GM23248 (cell line): ENCODE data around the gene USP25. TPM values are rescaled to one million over a fixed set of nuclear protein-coding genes. Genes with fewer than 3 reads are reported as not detected.

ENCODE experiments used
- DNase-seq: peaks from one replicate; pipeline ENCODE4 v3.0.0-alpha.2; 2015
- H2AFZ ChIP-seq: fragments of 200-600 bp; sonication (generic); 2 replicates; pipeline ENCODE4 v1.6.1; 2016; ENCODE audit warnings: antibody characterized with exemption
- H3F3A ChIP-seq: fragments of 200-600 bp; sonication (generic); 2 replicates; pipeline ENCODE4 v1.6.1; 2016; ENCODE audit warnings: mild to moderate bottlenecking, antibody characterized with exemption, mixed run types; ENCODE audit not compliant: insufficient read depth
- H3K27ac ChIP-seq: fragments of 200-600 bp; sonication (generic); 2 replicates; pipeline ENCODE4 v1.5.1; 2016; ENCODE audit warnings: mild to moderate bottlenecking
- H3K27me3 ChIP-seq: fragments of 200-600 bp; sonication (generic); replicated peaks from 2 replicates; pipeline ENCODE4 v1.6.1; 2016; ENCODE audit warnings: mild to moderate bottlenecking; ENCODE audit not compliant: insufficient read depth
- H3K36me3 ChIP-seq: fragments of 200-600 bp; sonication (generic); 2 replicates; pipeline ENCODE4 v1.6.1; 2016; ENCODE audit warnings: low read depth, mild to moderate bottlenecking
- H3K4me1 ChIP-seq: fragments of 200-600 bp; sonication (generic); 2 replicates; pipeline ENCODE4 v1.6.1; 2016; ENCODE audit warnings: mild to moderate bottlenecking; ENCODE audit not compliant: insufficient read depth
- H3K4me2 ChIP-seq: fragments of 200-600 bp; sonication (generic); one replicate; pipeline ENCODE4 v1.6.1; 2016; ENCODE audit warnings: mild to moderate bottlenecking; ENCODE audit not compliant: unreplicated experiment
- H3K4me3 ChIP-seq: fragments of 200-600 bp; sonication (generic); 2 replicates; pipeline ENCODE4 v1.5.1; 2016; ENCODE audit warnings: mild to moderate bottlenecking
- H3K79me2 ChIP-seq: fragments of 200-600 bp; sonication (generic); 2 replicates; pipeline ENCODE4 v1.6.1; 2016; ENCODE audit warnings: mild to moderate bottlenecking; ENCODE audit not compliant: insufficient read depth
- H3K9ac ChIP-seq: fragments of 200-600 bp; sonication (generic); 2 replicates; pipeline ENCODE4 v1.6.1; 2016; ENCODE audit warnings: mild to moderate bottlenecking
- H3K9me2 ChIP-seq: fragments of 200-600 bp; sonication (generic); 2 replicates; pipeline ENCODE4 v1.6.1; 2016; ENCODE audit warnings: mixed run types, mild to moderate bottlenecking, moderate library complexity; ENCODE audit not compliant: insufficient read depth
- H3K9me3 ChIP-seq: fragments of 200-600 bp; sonication (generic); one replicate; pipeline ENCODE4 v1.6.1; 2017; ENCODE audit warnings: low read depth
- H4K20me1 ChIP-seq: fragments of 200-600 bp; sonication (generic); 2 replicates; pipeline ENCODE4 v1.6.0; 2016; ENCODE audit not compliant: insufficient read depth
- EZH2 ChIP-seq: fragments of 200-600 bp; sonication (generic); IDR thresholded peaks from 2 replicates; pipeline ENCODE4 v1.6.1; 2018; ENCODE audit warnings: antibody characterized with exemption, mild to moderate bottlenecking; ENCODE audit not compliant: insufficient read depth, poor library complexity, severe bottlenecking
- EZH2phosphoT487 ChIP-seq: fragments of 200-600 bp; sonication (generic); IDR thresholded peaks from 2 replicates; pipeline ENCODE4 v1.6.1; 2018; ENCODE audit warnings: antibody characterized with exemption, moderate library complexity, mild to moderate bottlenecking, low read depth; ENCODE audit not compliant: insufficient read depth
- whole genome bisulfite sequencing, 2 experiments: methylation state at CpG; one replicate each; pipeline ENCODE4 v1.1.6; 2015 to 2017; ENCODE audit warnings: low lambda C conversion rate in 2 of 2, low coverage in 1 of 2; ENCODE audit errors: missing lambda C conversion rate in 2 of 2; 5-methylcytosine and 5-hydroxymethylcytosine counted together
- in situ Hi-C: fragments of 300-500 bp; cut with MboI; formaldehyde crosslinking; loops from 2 replicates; pipeline ENCODE4 v1.15.0; 2020
- polyA plus RNA-seq: library from polyadenylated mRNA; unstranded; fragments of >200 nt; fragmentation: Nextera tagmentation; extraction: Ambion mirVana; gene quantifications from 2 replicates; pipeline ENCODE4 v1.2.1, GENCODE V29; 2016
- total RNA-seq: library from RNA; depleted of rRNA; stranded (reverse); fragments of >200 nt; shearing (Covaris generic); gene quantifications from 2 replicates; pipeline ENCODE4 v1.2.3, GENCODE V29; 2014

Gene USP25
- total and polyA plus RNA-seq, 2 experiments from 2014 or later: 5.8 to 41.5 TPM

GRCh38 chr21:15751037-15751436, 21.3 kb downstream of the USP25 start:
- Histone ChIP-seq H3K27ac (no peak overlapping the region), H2AFZ (no peak overlapping the region), H3K4me3 (no peak overlapping the region), H3K9ac (no peak overlapping the region), H3K4me1 (peaks cover 14% of the 10 kb centered on the region), H3K27me3 (no peaks in the 10 kb centered on the region), H3K9me2 (no peaks in the 10 kb centered on the region), H4K20me1 (peaks cover 33% of the 10 kb centered on the region), H3K79me2 (peaks cover 100% of the 10 kb centered on the region), H3F3A (peaks cover 23% of the 10 kb centered on the region; the same call in 1 of the 2 replicates), H3K9me3 (no peaks in the 10 kb centered on the region), H3K4me2 (no peak overlapping the region), H3K36me3 (no peaks in the 10 kb centered on the region)
- TF ChIP-seq EZH2 (no peak), EZH2phosphoT487 (no peak)
- 97 to 100% methylated on average over 1 of the region's 1 CpG for WGBS, 2 experiments
- DNase-seq: no peak
- in situ Hi-C loops: no loop called here

- Histone ChIP-seq H3F3A (peaks cover 23% of the 10 kb centered on the region; the same call in 1 of the 2 replicates), H3K36me3 (no peaks in the 10 kb centered on the region), H3K4me1 (peaks cover 14% of the 10 kb centered on the region), H3K9ac (no peak overlapping the region), H3K27me3 (no peaks in the 10 kb centered on the region), H3K27ac (no peak overlapping the region), H3K4me3 (no peak overlapping the region), H3K9me2 (no peaks in the 10 kb centered on the region), H3K9me3 (no peaks in the 10 kb centered on the region), H3K79me2 (peaks cover 100% of the 10 kb centered on the region), H2AFZ (no peak overlapping the region), H4K20me1 (peaks cover 35% of the 10 kb centered on the region), H3K4me2 (no peak overlapping the region)
- TF ChIP-seq EZH2phosphoT487 (no peak), EZH2 (no peak)
- in situ Hi-C loops: no loop called here
- DNase-seq: no peak
Measured at GRCh38 chr21:15751546-15751945, 21.8 kb downstream of the USP25 start.

- no peaks in the 10 kb centered on the region for H3K9me2 ChIP-seq
- H4K20me1 ChIP-seq: peaks cover 35% of the 10 kb centered on the region
- H3K79me2 ChIP-seq: peaks cover 100% of the 10 kb centered on the region
- H3K27ac ChIP-seq: no peak overlapping the region
- H2AFZ ChIP-seq: no peak overlapping the region
- no peaks in the 10 kb centered on the region for H3K36me3 ChIP-seq
- no peak for TF ChIP-seq EZH2
- TF ChIP-seq EZH2phosphoT487: no peak
- H3K27me3 ChIP-seq: no peaks in the 10 kb centered on the region
- H3F3A ChIP-seq: peaks cover 23% of the 10 kb centered on the region; the same call in 1 of the 2 replicates
- no peak overlapping the region for H3K4me2 ChIP-seq
- H3K4me1 ChIP-seq: peaks cover 14% of the 10 kb centered on the region
- no peak for DNase-seq
- WGBS, 2 experiments: 96% methylated on average over 3 of the region's 3 CpGs
- no peak overlapping the region for H3K4me3 ChIP-seq
- no peak overlapping the region for H3K9ac ChIP-seq
- no peaks in the 10 kb centered on the region for H3K9me3 ChIP-seq
- in situ Hi-C loops: no loop called here
Measured at GRCh38 chr21:15752763-15753407, 23.1 kb downstream of the USP25 start.

GRCh38 chr21:15753741-15754140, 24.0 kb downstream of the USP25 start:
- WGBS, 2 experiments: 100% methylated on average over 1 of the region's 1 CpG
- TF ChIP-seq EZH2phosphoT487: no peak
- TF ChIP-seq EZH2: no peak
- peaks cover 14% of the 10 kb centered on the region for H3K4me1 ChIP-seq
- in situ Hi-C loops: no loop called here
- DNase-seq: no peak
- H2AFZ ChIP-seq: no peak overlapping the region
- peaks cover 100% of the 10 kb centered on the region for H3K79me2 ChIP-seq
- no peak overlapping the region for H3K27ac ChIP-seq
- peaks cover 23% of the 10 kb centered on the region; the same call in 1 of the 2 replicates for H3F3A ChIP-seq
- no peak overlapping the region for H3K9ac ChIP-seq
- H3K4me2 ChIP-seq: no peak overlapping the region
- H3K9me3 ChIP-seq: no peaks in the 10 kb centered on the region
- peaks cover 30% of the 10 kb centered on the region for H4K20me1 ChIP-seq
- no peaks in the 10 kb centered on the region for H3K36me3 ChIP-seq
- no peaks in the 10 kb centered on the region for H3K27me3 ChIP-seq
- no peak overlapping the region for H3K4me3 ChIP-seq
- no peaks in the 10 kb centered on the region for H3K9me2 ChIP-seq
